AG04450 (cell line): ENCODE data around the gene TRERF1. TPM values are rescaled to one million over a fixed set of nuclear protein-coding genes. Genes with fewer than 3 reads are reported as not detected.
"Not testable (repeated sequence)": the region's sequence is repeated elsewhere in the genome, so short reads cannot be mapped to it uniquely, and the experiment has no call there.

Experiments used
- CTCF ChIA-PET: fragments of 300-600, 350-600 bp; formaldehyde crosslinking; extraction: SDS; loops from one replicate; lab custom pipeline; 2022; ENCODE audit warnings: antibody characterized with exemption, inconsistent platforms; lab: Charles Lee
- POLR2A ChIA-PET: fragments of 350-600 bp; formaldehyde crosslinking; extraction: SDS; loops from one replicate; lab custom pipeline; 2021; ENCODE audit warnings: antibody characterized with exemption, inconsistent platforms; lab: Yijun Ruan, JAX
- DNase-seq: peaks from one replicate; pipeline ENCODE4 v3.0.0-alpha.2; 2011; ENCODE audit warnings: low read depth, low spot score
- H3K27ac ChIP-seq: one replicate; pipeline ENCODE4 v1.5.1; 2012; ENCODE audit warnings: low read depth, low read length, control low read depth
- H3K27me3 ChIP-seq: one replicate; pipeline ENCODE4 v1.6.0; 2012; ENCODE audit warnings: low read length; ENCODE audit not compliant: control insufficient read depth, insufficient read depth
- H3K4me3 ChIP-seq: 2 replicates; pipeline ENCODE4 v1.5.1; 2011; ENCODE audit warnings: mild to moderate bottlenecking, low read depth, low read length, control low read depth
- H3K9me3 ChIP-seq: 2 replicates; pipeline ENCODE4 v1.5.1; 2012; ENCODE audit warnings: low read length; ENCODE audit not compliant: control insufficient read depth, insufficient read depth
- polyA plus RNA-seq: library from polyadenylated mRNA; depleted of rRNA; stranded (reverse); fragments of >200 nt; gene quantifications from 2 replicates; pipeline ENCODE4 v1.2.3, GENCODE V29; 2011
- TF ChIP-seq, protein P1 (sequence below): IDR thresholded peaks from 2 replicates; pipeline ENCODE4 v1.5.1; 2011; ENCODE audit warnings: low read depth, low read length, control low read depth, inconsistent platforms

The TRERF1 gene
- polyA plus RNA-seq, 1 experiment = 7.3 TPM

- Histone ChIP-seq H3K4me3 (no peak overlapping the region), H3K27ac (peak overlapping the region; percentile 77), H3K27me3 (no peaks in the 10 kb centered on the region), H3K9me3 (no peaks in the 10 kb centered on the region)
- CTCF ChIA-PET = no interaction called here
- DNase-seq = no peak
- TF ChIP-seq, protein P1, sequence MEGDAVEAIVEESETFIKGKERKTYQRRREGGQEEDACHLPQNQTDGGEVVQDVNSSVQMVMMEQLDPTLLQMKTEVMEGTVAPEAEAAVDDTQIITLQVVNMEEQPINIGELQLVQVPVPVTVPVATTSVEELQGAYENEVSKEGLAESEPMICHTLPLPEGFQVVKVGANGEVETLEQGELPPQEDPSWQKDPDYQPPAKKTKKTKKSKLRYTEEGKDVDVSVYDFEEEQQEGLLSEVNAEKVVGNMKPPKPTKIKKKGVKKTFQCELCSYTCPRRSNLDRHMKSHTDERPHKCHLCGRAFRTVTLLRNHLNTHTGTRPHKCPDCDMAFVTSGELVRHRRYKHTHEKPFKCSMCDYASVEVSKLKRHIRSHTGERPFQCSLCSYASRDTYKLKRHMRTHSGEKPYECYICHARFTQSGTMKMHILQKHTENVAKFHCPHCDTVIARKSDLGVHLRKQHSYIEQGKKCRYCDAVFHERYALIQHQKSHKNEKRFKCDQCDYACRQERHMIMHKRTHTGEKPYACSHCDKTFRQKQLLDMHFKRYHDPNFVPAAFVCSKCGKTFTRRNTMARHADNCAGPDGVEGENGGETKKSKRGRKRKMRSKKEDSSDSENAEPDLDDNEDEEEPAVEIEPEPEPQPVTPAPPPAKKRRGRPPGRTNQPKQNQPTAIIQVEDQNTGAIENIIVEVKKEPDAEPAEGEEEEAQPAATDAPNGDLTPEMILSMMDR = 0 out of 2 replicates have a peak, but pooled peaks have one; percentile 8
- POLR2A ChIA-PET = no interaction called here
These were observed 254.0 kb downstream of the TRERF1 start for GRCh38 chr6:42197555-42198362.

DNA sequence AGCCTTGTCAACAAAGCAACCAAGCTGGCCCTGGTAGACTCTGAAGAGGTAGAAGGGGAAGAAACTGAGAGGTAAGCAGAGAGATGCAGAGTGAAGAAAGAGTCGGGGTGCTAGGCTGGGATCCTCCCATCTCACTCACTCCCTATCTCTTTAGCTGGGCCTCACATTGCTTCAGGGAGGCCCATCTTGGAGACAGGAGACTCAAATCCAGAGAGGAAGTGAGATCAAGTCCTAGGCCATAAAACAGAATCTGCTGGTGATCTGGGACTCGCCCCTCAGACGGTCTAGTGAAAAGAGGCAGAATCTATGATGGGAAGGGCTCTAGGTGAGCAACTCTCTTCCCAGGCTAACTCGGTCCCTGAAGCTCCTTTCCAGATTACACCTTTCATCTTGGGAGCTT is 256.3 kb downstream of the TRERF1 start:
- H3K9me3 ChIP-seq = no peaks in the 10 kb centered on the region
- H3K27me3 ChIP-seq = no peaks in the 10 kb centered on the region
- no peak overlapping the region for H3K27ac ChIP-seq
- TF ChIP-seq, protein P1 = no peak
- DNase-seq = no peak
- POLR2A ChIA-PET = no interaction called here
- CTCF ChIA-PET = interaction anchor here (1.2 to 1.7 kb wide), 2 partner anchors 19 to 352 kb away, joined by 4 to 5 read pairs; no protein-coding TSS in a partner anchor
- no peak overlapping the region for H3K4me3 ChIP-seq

DNA sequence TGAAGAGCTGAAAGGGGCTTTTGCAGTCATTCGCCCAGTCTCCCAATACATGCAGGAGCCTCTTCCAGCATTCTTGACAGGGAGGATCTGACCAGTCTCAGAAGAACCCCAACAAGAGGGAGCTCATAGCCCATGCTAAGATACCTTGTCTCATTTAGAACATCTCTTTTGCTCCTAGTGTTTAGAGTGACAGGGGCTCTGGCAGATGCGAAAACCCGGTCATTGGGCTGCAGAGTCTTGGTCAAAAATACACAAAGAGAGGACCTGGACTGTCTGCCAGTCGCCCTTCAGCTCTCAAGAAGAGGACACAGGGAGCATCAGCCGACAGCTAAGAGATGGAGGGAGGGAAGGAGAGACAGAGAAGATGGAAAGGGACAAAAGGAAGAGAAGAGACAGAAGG is 257.7 kb downstream of the TRERF1 start:
- POLR2A ChIA-PET = no interaction called here

DNA sequence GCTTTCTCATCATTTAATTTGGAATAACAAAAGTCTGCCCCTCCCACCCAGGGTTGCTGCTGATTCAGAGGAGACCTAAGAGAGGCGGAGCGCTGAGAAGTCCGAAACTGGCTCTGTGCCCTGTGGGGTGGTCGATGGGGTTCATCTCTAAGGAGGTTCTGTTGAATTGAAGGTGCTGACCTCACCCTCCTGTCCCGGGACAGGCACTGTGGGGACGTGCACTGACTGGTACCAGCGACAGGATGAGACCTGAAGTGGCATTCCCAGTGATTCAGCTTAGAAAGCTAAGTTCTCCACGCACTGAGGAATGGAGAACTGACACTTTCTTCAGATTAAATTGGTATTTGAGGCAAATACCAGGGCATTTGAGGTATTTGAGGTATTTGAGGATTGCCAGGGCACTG is 258.2 kb downstream of the TRERF1 start:
- H3K4me3 ChIP-seq = no peak overlapping the region

More for the DNA sequence above, 257.7 kb downstream of the TRERF1 start:
- peak overlapping the region; percentile 11 for H3K27ac ChIP-seq
- CTCF ChIA-PET = interaction anchor here (0.8 to 3.1 kb wide), 2 partner anchors 20 to 354 kb away, joined by 5 to 9 read pairs; no protein-coding TSS in a partner anchor
- TF ChIP-seq, protein P1 = no peak
- H3K27me3 ChIP-seq = no peaks in the 10 kb centered on the region
- no peaks in the 10 kb centered on the region for H3K9me3 ChIP-seq
- H3K4me3 ChIP-seq = no peak overlapping the region
- DNase-seq = no peak

GRCh38 chr6:42192385-42192784 is 259.3 kb downstream of the TRERF1 start:
- POLR2A ChIA-PET, H3K27ac ChIP-seq, H3K9me3 ChIP-seq, H3K27me3 ChIP-seq, DNase-seq, H3K4me3 ChIP-seq: not testable (repeated sequence)
- CTCF ChIA-PET = interaction anchor here (1.6 to 3.1 kb wide), 2 partner anchors 22 to 356 kb away, joined by 7 to 9 read pairs; no protein-coding TSS in a partner anchor

More for the DNA sequence above, 258.2 kb downstream of the TRERF1 start:
- Histone ChIP-seq H3K27me3 (no peaks in the 10 kb centered on the region), H3K27ac (no peak overlapping the region), H3K9me3 (no peaks in the 10 kb centered on the region)
- CTCF ChIA-PET = interaction anchor here (0.8 to 3.1 kb wide), 3 partner anchors 21 to 355 kb away, joined by 5 to 9 read pairs (median 7); no protein-coding TSS in a partner anchor
- TF ChIP-seq, protein P1 = no peak
- DNase-seq = no peak
- POLR2A ChIA-PET = interaction anchor here (0.6 kb wide), 1 partner anchor 122 kb away, joined by 3 read pairs; no protein-coding TSS in a partner anchor
